ENCODE data around the gene SLC17A7.

The SLC17A7 gene

DNA sequence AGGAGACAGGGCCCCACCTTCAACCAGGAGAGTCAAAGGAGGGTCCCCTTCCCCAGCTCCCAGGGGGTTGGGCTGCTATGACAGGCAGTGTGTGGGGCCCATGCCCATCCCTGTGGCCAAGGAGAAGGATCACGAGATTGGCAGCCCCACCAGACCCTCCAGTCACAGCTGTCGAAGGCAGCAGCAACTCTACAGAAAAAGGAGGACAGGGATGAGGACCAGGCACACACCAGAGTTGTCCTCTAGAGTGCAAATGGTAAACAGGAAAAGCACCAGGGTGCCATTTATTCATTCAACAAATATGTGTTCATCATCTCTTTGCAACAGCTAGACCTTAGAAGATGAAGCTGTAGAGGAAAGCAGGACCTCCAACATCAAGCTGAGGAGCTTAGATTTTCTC, 22.2 kb downstream of the SLC17A7 start:
- Histone ChIP-seq H2BK120ac (ENCODE audit: insufficient read depth, low read length, poor library complexity) (no peak overlapping the region), H4K91ac (ENCODE audit: low read depth, low read length) (no peak overlapping the region), H4K12ac (ENCODE audit: low read depth, low read length) (no peak overlapping the region), H3K9ac (ENCODE audit: low read length) (no peak overlapping the region), H2BK12ac (ENCODE audit: low read length) (no peak overlapping the region), H3K79me1 (ENCODE audit: low read length) (no peaks in the 10 kb centered on the region), H3K27me3 (ENCODE audit: insufficient read depth, low read length) (peaks cover 37% of the 10 kb centered on the region), H2AFZ (ENCODE audit: insufficient read depth, low read length, poor library complexity) (no peak overlapping the region), H3K27ac (ENCODE audit: low read depth, low read length) (no peak overlapping the region), H3K23ac (ENCODE audit: low read length) (no peak overlapping the region), H3K79me2 (ENCODE audit: control insufficient read depth, insufficient read depth, low read length, poor library complexity) (no peaks in the 10 kb centered on the region), H3K4me2 (ENCODE audit: low read length) (no peak overlapping the region), H3K4me3 (ENCODE audit: low read depth, low read length) (no peak overlapping the region), H3K9me3 (ENCODE audit: insufficient read depth, low read depth, low read length) (peaks cover 4% of the 10 kb centered on the region), H3K18ac (ENCODE audit: low read length) (no peak overlapping the region), H3K36me3 (ENCODE audit: control insufficient read depth in 1 of 2, insufficient read depth in 2 of 2, low read length in 2 of 2) (no peaks in the 10 kb centered on the region), H3K4me1 (ENCODE audit: control insufficient read depth in 1 of 2, insufficient read depth in 2 of 2, low read length in 2 of 2) (peaks cover 0 to 3% of the 10 kb centered on the region in 2 experiments), H3K14ac (ENCODE audit: low read length) (no peak overlapping the region), H2BK5ac (ENCODE audit: low read depth, low read length, poor library complexity) (no peak overlapping the region), H3K4ac (ENCODE audit: low read depth, low read length) (no peak overlapping the region), H4K8ac (ENCODE audit: low read depth, low read length) (no peak overlapping the region), H2AK5ac (ENCODE audit: low read length) (no peak overlapping the region)
- WGBS (ENCODE audit: extremely low coverage, insufficient coverage, insufficient read length), result no CpG with 5 or more reads among the region's 2 CpGs
- no peak for DNase-seq

DNA sequence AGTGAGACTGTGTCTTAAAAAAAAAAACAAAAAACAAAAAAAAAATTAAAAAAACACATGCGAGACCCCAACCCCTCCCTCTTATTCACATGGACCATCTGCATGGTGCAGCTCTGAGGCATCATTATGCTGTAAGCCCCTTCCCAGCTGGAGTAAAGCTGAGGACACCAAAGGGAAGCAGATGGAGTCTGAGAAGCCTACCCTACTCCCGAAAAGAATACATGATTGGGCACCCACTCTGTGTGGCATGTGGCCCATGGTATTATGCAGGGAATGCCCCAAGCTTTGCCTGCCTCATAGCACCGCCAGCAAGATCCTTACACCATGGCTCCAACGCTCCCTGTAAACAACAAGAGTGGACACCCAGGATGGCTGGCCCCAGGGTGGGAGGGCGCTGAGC, 22.8 kb downstream of the SLC17A7 start:
- WGBS (ENCODE audit: extremely low coverage, insufficient coverage, insufficient read length), result no CpG with 5 or more reads among the region's 5 CpGs
- DNase-seq, result no peak
- Histone ChIP-seq H3K27me3 (ENCODE audit: insufficient read depth, low read length) (peaks cover 32% of the 10 kb centered on the region), H3K14ac (ENCODE audit: low read length) (no peak overlapping the region), H2BK5ac (ENCODE audit: low read depth, low read length, poor library complexity) (no peak overlapping the region), H2BK12ac (ENCODE audit: low read length) (no peak overlapping the region), H3K4me2 (ENCODE audit: low read length) (no peak overlapping the region), H3K18ac (ENCODE audit: low read length) (no peak overlapping the region), H3K4ac (ENCODE audit: low read depth, low read length) (no peak overlapping the region), H4K91ac (ENCODE audit: low read depth, low read length) (no peak overlapping the region), H3K36me3 (ENCODE audit: control insufficient read depth in 1 of 2, insufficient read depth in 2 of 2, low read length in 2 of 2) (no peaks in the 10 kb centered on the region), H3K9ac (ENCODE audit: low read length) (no peak overlapping the region), H2BK120ac (ENCODE audit: insufficient read depth, low read length, poor library complexity) (no peak overlapping the region), H3K27ac (ENCODE audit: low read depth, low read length) (no peak overlapping the region), H4K8ac (ENCODE audit: low read depth, low read length) (no peak overlapping the region), H3K4me3 (ENCODE audit: low read depth, low read length) (peak overlapping the region; percentile 34), H3K9me3 (ENCODE audit: insufficient read depth, low read depth, low read length) (peaks cover 2% of the 10 kb centered on the region), H4K12ac (ENCODE audit: low read depth, low read length) (no peak overlapping the region), H3K79me2 (ENCODE audit: control insufficient read depth, insufficient read depth, low read length, poor library complexity) (no peaks in the 10 kb centered on the region), H3K4me1 (ENCODE audit: control insufficient read depth in 1 of 2, insufficient read depth in 2 of 2, low read length in 2 of 2) (peaks cover 0 to 3% of the 10 kb centered on the region in 2 experiments), H2AFZ (ENCODE audit: insufficient read depth, low read length, poor library complexity) (no peak overlapping the region), H2AK5ac (ENCODE audit: low read length) (no peak overlapping the region), H3K23ac (ENCODE audit: low read length) (no peak overlapping the region), H3K79me1 (ENCODE audit: low read length) (no peaks in the 10 kb centered on the region)

DNA sequence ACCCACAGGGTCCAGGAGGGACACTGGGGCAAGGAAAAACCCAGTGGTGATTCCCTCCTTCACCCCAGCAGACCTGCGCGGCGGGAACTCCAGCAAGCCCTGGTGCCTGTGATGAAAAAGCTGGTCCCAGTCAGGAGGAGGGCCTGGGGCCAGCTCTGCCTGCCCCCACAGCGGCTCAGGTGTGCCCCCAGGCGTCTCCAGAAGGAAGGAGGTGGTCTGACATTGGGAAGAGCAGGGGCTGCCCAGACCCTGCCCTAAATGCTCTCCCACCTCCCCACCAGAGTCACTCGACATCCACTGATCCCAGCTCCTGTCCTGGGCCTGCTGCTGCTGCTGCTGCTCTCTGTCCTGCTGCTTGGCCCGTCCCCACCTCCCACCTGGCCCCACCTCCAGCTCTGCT, 24.2 kb downstream of the SLC17A7 start:
- no peaks in the 10 kb centered on the region for H3K36me3 ChIP-seq (ENCODE audit: control insufficient read depth in 1 of 2, insufficient read depth in 2 of 2, low read length in 2 of 2)
- H3K4me2 ChIP-seq (ENCODE audit: low read length), result no peak overlapping the region
- no peak overlapping the region for H3K9ac ChIP-seq (ENCODE audit: low read length)
- H4K8ac ChIP-seq (ENCODE audit: low read depth, low read length), result no peak overlapping the region
- no peak overlapping the region for H2BK120ac ChIP-seq (ENCODE audit: insufficient read depth, low read length, poor library complexity)
- H4K12ac ChIP-seq (ENCODE audit: low read depth, low read length), result no peak overlapping the region
- H3K9me3 ChIP-seq (ENCODE audit: insufficient read depth, low read depth, low read length), result peaks cover 2% of the 10 kb centered on the region
- no peak overlapping the region for H3K23ac ChIP-seq (ENCODE audit: low read length)
- H3K14ac ChIP-seq (ENCODE audit: low read length), result no peak overlapping the region
- DNase-seq, result no peak
- H2AK5ac ChIP-seq (ENCODE audit: low read length), result no peak overlapping the region
- no peak overlapping the region for H3K27ac ChIP-seq (ENCODE audit: low read depth, low read length)
- H3K18ac ChIP-seq (ENCODE audit: low read length), result no peak overlapping the region
- peaks cover 0 to 6% of the 10 kb centered on the region in 2 experiments for H3K4me1 ChIP-seq (ENCODE audit: control insufficient read depth in 1 of 2, insufficient read depth in 2 of 2, low read length in 2 of 2)
- no CpG with 5 or more reads among the region's 7 CpGs for WGBS (ENCODE audit: extremely low coverage, insufficient coverage, insufficient read length)
- no peak overlapping the region for H2AFZ ChIP-seq (ENCODE audit: insufficient read depth, low read length, poor library complexity)
- no peak overlapping the region for H4K91ac ChIP-seq (ENCODE audit: low read depth, low read length)
- no peaks in the 10 kb centered on the region for H3K79me2 ChIP-seq (ENCODE audit: control insufficient read depth, insufficient read depth, low read length, poor library complexity)
- H3K27me3 ChIP-seq (ENCODE audit: insufficient read depth, low read length), result peaks cover 18% of the 10 kb centered on the region
- no peak overlapping the region for H3K4me3 ChIP-seq (ENCODE audit: low read depth, low read length)
- no peaks in the 10 kb centered on the region for H3K79me1 ChIP-seq (ENCODE audit: low read length)
- no peak overlapping the region for H2BK12ac ChIP-seq (ENCODE audit: low read length)
- H2BK5ac ChIP-seq (ENCODE audit: low read depth, low read length, poor library complexity), result no peak overlapping the region
- no peak overlapping the region for H3K4ac ChIP-seq (ENCODE audit: low read depth, low read length)

DNA sequence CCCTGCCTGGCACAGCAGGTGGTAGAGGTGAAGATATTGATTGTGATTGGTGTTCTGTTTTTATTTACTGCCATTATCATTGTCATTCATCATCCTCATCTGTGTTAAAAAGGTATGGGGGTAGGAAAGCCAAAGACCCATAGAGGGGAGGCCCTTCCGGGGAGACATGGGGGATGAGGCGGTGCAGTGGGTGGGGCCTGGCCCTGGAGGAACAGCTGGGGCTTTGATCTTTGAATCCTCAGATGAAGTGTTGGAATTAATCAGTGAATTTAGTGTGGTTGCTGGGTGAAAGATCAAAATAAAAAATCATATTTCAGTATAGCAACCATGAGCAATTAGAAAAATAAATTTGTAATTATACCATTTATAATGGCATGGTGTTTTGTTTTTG, 25.5 kb downstream of the SLC17A7 start:
- WGBS (ENCODE audit: extremely low coverage, insufficient coverage, insufficient read length), result no CpG with 5 or more reads among the region's 2 CpGs
- DNase-seq, result no peak

More for the DNA sequence above, 25.5 kb downstream of the SLC17A7 start:
- peaks cover 7% of the 10 kb centered on the region for H3K27me3 ChIP-seq (ENCODE audit: insufficient read depth, low read length)
- no peaks in the 10 kb centered on the region for H3K79me1 ChIP-seq (ENCODE audit: low read length)
- H2AFZ ChIP-seq (ENCODE audit: insufficient read depth, low read length, poor library complexity), result no peak overlapping the region
- no peaks in the 10 kb centered on the region for H3K36me3 ChIP-seq (ENCODE audit: control insufficient read depth in 1 of 2, insufficient read depth in 2 of 2, low read length in 2 of 2)
- H3K4ac ChIP-seq (ENCODE audit: low read depth, low read length), result no peak overlapping the region
- no peak overlapping the region for H3K4me2 ChIP-seq (ENCODE audit: low read length)
- H3K18ac ChIP-seq (ENCODE audit: low read length), result no peak overlapping the region
- no peak overlapping the region for H4K8ac ChIP-seq (ENCODE audit: low read depth, low read length)
- H3K9me3 ChIP-seq (ENCODE audit: insufficient read depth, low read depth, low read length), result no peaks in the 10 kb centered on the region
- no peak overlapping the region for H2AK5ac ChIP-seq (ENCODE audit: low read length)
- H4K12ac ChIP-seq (ENCODE audit: low read depth, low read length), result no peak overlapping the region
- H2BK120ac ChIP-seq (ENCODE audit: insufficient read depth, low read length, poor library complexity), result no peak overlapping the region
- H3K27ac ChIP-seq (ENCODE audit: low read depth, low read length), result no peak overlapping the region
- H3K9ac ChIP-seq (ENCODE audit: low read length), result no peak overlapping the region
- H3K79me2 ChIP-seq (ENCODE audit: control insufficient read depth, insufficient read depth, low read length, poor library complexity), result no peaks in the 10 kb centered on the region
- peaks cover 0 to 3% of the 10 kb centered on the region in 2 experiments for H3K4me1 ChIP-seq (ENCODE audit: control insufficient read depth in 1 of 2, insufficient read depth in 2 of 2, low read length in 2 of 2)
- H3K23ac ChIP-seq (ENCODE audit: low read length), result no peak overlapping the region
- no peak overlapping the region for H2BK12ac ChIP-seq (ENCODE audit: low read length)
- no peak overlapping the region for H3K4me3 ChIP-seq (ENCODE audit: low read depth, low read length)
- H2BK5ac ChIP-seq (ENCODE audit: low read depth, low read length, poor library complexity), result no peak overlapping the region
- no peak overlapping the region for H4K91ac ChIP-seq (ENCODE audit: low read depth, low read length)
- H3K14ac ChIP-seq (ENCODE audit: low read length), result no peak overlapping the region

All from trophoblast cell (in vitro differentiated cells and primary cell).